GM21576 (cell line): ENCODE measurements around the gene XIST.
"Not testable (repeated sequence)": the region's sequence is repeated elsewhere in the genome, so short reads cannot be mapped to it uniquely, and the experiment has no call there.

Source experiments
- ATAC-seq: cut with Tn5 transposase; IDR thresholded peaks from one replicate; pipeline ENCODE4 v1.9.1; 2021; ENCODE audit warnings: mild to moderate bottlenecking, moderate library complexity; ENCODE audit not compliant: unreplicated experiment

XIST gene

DNA sequence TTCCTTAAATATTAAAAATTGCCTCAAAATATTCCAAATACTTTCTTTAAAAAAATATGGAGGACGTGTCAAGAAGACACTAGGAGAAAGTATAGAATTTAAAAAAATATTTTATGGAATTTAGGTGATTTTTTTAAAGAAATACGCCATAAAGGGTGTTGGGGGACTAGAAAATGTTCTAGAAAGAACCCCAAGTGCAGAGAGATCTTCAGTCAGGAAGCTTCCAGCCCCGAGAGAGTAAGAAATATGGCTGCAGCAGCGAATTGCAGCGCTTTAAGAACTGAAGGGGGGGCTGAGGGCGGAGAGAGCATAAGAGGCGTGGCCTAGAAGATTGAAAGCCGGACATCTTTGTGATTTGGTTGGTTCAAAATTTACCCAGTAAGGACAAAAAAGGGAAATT lies at the start of gene XIST:
Gene XIST (minus strand): TSS at position 248 of the 400 bp plus-strand sequence.
- ATAC-seq, result no peak

- ATAC-seq, result not testable (repeated sequence)
These were observed 45.8 kb upstream of the XIST start for GRCh38 chrX:73898315-73898714.

DNA sequence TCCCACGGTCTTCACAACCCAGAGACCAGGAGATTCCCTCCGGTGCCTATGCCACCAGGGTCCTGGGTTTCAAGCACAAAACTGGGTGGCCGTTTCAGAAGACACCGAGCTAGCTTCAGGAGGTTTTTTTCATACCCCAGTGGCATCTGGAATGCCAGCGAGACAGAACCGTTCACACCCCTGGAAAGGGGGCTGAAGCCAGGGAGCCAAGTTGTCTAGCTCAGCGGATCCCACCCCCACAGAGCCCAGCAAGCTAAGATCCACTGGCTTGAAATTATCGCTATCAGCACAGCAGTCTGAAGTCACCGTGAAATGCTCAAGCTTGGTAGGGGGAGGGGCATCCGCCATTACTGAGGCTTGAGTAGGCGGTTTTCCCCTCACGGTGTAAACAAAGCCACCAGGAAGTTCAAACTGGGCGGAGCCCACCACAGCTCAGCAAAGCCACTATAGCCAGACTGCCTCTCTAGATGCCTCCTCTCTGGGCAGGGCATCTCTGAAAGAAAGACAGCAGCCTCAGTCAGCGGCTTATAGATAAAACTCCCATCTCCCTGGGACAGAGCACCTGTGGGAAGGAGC lies 40.1 kb upstream of the XIST start:
- ATAC-seq, result not testable (repeated sequence)

- ATAC-seq, result not testable (repeated sequence)
These were observed 29.7 kb upstream of the XIST start for GRCh38 chrX:73882260-73882659.

DNA sequence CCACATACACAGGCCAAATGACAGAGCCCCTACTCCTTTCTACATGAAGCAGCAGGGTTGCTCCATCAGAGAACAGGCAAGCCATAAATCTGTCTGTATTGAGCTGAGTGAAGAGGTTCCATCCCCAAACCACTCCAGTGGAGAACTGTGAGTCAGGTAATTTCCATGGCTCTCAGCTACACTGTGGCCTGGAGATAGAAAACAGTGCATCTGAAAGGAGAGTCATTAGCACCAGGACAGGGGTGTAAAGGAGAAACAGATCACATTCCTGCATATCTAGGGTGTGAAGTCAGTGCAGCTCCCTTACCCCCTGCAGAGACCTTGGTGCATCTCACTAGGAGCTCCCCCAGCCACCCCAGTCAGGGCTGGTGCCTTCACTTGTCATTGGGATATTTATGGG lies 25.2 kb upstream of the XIST start:
- ATAC-seq, result no peak

- no peak for ATAC-seq
These were observed 24.4 kb upstream of the XIST start for GRCh38 chrX:73876911-73877310.

DNA sequence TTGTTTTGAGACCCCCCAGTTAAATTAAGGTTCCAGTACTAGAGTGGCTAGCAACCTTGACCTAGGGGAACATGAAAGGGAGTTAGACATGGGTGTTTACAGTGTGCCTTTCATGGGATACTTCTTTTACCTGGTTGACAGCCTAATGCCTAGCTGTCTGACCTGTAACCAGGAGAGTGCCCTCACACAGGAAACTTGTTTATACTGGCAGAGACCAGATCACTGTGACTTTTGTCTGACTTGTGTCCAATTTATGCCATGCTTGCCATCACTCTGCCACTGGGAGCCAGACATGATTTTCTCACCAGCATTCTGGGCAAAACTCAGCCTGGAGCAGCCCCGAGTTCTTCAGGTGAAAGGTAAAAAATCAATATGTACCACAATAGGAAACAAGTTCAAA lies 16.4 kb upstream of the XIST start:
- ATAC-seq, result no peak

GRCh38 chrX:73867144-73867543 lies 14.6 kb upstream of the XIST start:
- ATAC-seq, result no peak

- no peak for ATAC-seq
These were observed 11.3 kb upstream of the XIST start for GRCh38 chrX:73863852-73864251.

DNA sequence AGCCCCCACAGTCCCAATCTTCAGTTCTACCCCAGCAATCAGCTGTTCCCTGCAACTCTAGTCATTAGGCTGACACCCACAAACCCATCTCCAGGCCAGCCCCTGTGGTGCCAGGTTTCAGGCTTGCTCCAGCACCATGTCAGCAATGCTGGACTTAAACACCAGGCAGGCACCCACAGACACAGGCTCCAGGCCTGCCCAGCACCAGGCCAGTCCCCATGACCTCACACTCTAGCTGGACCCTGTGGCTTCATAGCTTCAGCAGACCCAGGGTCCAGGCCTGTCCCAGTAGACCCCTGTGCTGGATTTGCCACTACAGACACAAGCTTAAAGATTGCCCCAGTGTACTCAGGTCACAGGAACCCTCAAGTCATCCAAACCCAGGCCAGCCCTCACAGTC lies 10.8 kb upstream of the XIST start:
- no peak for ATAC-seq

DNA sequence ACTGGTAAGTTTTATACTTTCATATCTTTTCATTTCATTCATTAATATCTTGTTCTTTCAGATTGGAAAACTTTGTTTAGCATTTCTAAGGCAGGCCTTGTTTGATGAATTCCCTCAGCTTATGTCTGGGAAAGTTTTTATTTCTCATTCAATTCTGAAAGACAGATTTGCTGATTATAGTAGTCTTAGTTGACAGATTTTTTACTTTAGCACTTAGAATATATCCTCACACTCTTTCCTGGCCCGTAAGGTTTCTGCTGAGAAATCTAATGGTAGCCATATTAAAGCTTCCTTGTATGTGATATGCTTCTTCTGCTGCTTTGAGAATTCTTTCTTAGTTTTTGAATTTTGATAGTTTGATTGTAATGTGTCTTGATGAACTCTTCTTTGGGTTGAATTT lies 7.1 kb upstream of the XIST start:
- no peak for ATAC-seq

GRCh38 chrX:73855546-73855945 lies 3.0 kb upstream of the XIST start:
- ATAC-seq, result peak; percentile 29

- ATAC-seq, result no peak
These were observed 492 bp downstream of the XIST start for GRCh38 chrX:73852022-73852421.

DNA sequence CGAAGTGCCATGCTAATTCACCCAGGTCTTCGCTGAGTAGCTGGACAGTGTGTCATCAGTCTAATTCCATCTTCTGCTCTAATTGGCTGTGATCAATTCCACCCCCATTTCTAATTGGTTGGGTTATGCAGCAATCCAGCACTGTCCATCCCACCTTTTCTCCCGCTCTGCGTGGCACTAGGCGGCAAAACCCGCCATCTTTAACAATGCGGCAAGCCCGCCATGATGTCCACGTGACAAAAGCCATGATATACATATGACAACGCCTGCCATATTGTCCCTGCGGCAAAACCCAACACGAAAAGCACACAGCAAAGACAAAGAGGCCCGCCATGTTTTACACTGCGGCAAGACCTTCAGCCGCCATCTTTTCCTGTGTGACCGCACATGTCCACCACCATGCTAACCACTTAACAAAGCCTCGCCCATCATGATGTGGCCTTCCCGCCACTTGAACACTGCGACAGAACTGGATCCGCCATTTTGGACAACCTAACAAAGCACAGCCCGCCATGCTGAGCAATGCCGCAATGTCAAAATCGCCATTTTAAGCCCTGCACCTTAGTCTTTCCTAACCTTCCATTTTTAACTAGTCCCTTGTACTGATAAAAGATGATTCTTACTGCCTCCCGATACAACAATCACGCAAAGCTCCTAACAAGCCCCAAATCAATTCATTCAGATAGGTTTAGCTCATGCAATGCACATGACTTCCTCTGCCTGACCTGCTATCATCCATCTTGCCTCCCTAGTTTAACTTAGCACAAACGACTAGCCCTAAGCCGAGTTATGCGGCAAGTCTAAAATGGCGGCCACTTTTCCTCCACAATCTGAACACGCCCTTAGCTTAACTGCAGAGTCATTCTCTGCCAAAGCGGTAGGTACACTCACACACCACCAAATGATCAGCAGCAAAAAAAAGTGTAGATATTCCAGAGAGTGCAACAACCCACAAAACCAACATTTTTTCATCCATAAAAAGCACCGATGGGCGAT lies 1.2 kb downstream of the XIST start:
- peak; percentile 68 for ATAC-seq

- no peak for ATAC-seq
These were observed 2.1 kb downstream of the XIST start for GRCh38 chrX:73850124-73851013.

- no peak for ATAC-seq
These were observed 3.4 kb downstream of the XIST start for GRCh38 chrX:73849073-73849472.

- no peak for ATAC-seq
These were observed 4.5 kb downstream of the XIST start for GRCh38 chrX:73847991-73848390.

- no peak for ATAC-seq
These were observed 5.4 kb downstream of the XIST start for GRCh38 chrX:73847100-73847499.

DNA sequence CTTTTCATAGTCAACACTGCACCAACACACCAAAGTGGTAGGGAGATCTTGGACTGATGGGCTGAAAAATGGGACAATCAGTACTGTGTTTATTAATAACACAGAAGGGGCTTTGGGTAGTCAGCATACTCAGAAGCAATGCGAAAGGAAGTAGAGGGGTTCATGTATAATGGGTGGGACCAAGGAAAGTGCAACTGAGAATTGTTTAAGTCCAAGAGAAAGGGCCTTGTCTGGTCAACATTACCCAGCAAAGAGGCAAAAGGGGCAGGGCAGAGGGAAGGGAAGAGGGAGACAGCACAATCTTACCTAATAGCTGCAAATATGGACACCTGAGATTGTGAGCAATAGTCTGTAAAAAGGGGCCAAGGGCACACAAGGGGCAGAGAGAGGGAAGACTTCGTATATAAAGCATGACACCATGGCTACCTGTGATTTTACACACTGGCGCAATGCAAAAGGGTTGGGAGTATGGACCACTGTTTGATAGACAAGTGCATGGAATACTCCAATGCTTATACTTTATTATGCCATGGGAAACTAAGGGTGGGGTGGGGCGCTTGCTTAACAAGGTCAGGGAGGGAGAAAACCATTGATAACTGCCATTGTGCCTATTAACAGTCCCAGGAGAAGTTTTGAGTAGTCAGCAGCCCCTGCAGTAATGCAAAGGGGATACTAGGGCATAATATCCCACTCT lies 9.8 kb downstream of the XIST start:
- no peak for ATAC-seq

DNA sequence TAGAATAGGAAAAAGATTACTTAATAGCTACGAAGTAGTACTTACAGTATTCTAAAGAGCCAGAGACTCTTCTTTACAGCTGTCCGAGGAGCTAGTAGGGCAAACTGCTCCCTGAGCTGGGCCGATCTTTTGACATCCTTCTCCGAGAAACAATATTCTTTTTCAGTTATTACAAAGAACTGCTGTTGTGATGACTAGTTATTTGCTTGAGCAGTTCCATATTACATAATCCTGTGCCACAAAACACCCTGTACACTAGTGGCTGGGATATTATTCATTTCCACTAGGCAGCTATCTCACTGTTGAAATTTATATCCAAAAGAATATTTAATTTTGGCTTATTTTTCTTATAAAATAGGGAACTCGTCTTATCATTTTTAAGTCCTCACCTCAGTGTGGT lies 11.2 kb downstream of the XIST start:
- ATAC-seq, result no peak
